Chondrocyte (in vitro differentiated cells): Measurements from ENCODE around the gene CSNK1G1. TPM values are rescaled to one million over a fixed set of nuclear protein-coding genes. Genes with fewer than 3 reads are reported as not detected.

Source experiments
- DNase-seq: peaks from one replicate; pipeline ENCODE4 v3.0.0; 2021; ENCODE audit warnings: mixed read lengths, low spot score
- H3K27ac Mint-ChIP-seq: one replicate; pipeline ENCODE4 v1.8.0; 2021; ENCODE audit warnings: mild to moderate bottlenecking, moderate library complexity, mixed read lengths; ENCODE audit not compliant: unreplicated experiment
- H3K27me3 Mint-ChIP-seq: 2 replicates; pipeline ENCODE4 v1.8.0; 2021; ENCODE audit warnings: low read depth, mixed read lengths
- H3K36me3 Mint-ChIP-seq: 2 replicates; pipeline ENCODE4 v1.8.0; 2021; ENCODE audit warnings: low read depth, mixed read lengths
- H3K4me1 Mint-ChIP-seq: 2 replicates; pipeline ENCODE4 v1.8.0; 2021; ENCODE audit warnings: low read depth, mild to moderate bottlenecking, mixed read lengths
- H3K4me3 Mint-ChIP-seq: one replicate; pipeline ENCODE4 v1.8.0; 2021; ENCODE audit warnings: mild to moderate bottlenecking, moderate library complexity, mixed read lengths; ENCODE audit not compliant: unreplicated experiment
- H3K9me3 Mint-ChIP-seq: 2 replicates; pipeline ENCODE4 v1.8.0; 2021; ENCODE audit warnings: low read depth, mixed read lengths
- total RNA-seq: library from RNA; stranded (reverse); gene quantifications from 3 replicates; pipeline ENCODE4 v1.2.1, GENCODE V29; 2021
- TF ChIP-seq, protein P1 (sequence below): fragments of 200-600 bp; sonication (generic); IDR thresholded peaks from 2 replicates; pipeline ENCODE4 v1.5.0; 2021; ENCODE audit warnings: antibody characterized with exemption, mild to moderate bottlenecking, moderate library complexity

The CSNK1G1 gene
- total RNA-seq, 1 donor from 2014 or later, result 20.1 TPM

DNA sequence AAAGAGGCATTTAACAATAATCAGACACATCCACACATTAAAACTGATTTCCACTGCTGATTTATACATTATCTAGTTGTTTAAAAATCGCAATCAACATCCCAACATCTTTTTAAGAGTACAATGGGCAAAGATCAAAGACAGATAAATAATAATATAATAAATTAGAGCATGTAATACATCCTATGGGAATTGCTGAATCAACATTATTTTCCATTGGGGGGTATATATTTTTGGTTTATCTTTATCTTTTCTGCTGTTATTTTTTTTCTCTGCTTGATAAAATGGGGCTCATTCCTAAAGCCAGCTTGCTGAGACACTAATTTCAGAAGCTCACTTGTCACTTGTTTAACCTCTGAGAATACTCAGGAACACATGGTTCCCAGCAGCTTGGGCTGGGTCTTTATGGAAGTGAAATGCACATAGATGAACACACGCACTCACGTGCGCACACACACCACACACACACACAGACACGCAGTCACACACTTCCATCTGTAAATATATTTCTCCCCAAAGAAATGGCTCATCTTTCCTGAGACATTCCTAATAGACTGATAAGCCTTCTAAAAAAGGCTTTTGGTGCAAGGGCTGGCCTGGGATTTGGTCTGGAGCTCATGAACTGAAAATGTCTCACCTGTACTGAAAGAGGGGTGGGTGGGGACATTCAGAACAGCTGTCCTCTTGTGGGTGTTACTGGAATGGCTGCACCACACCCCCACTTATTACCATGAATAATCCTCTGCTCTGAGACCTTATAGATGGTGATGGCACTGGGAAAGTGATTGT, 189.7 kb downstream of the CSNK1G1 start:
- Mint-ChIP-seq H3K4me1 (peaks cover 25% of the 10 kb centered on the region), H3K27me3 (no peaks in the 10 kb centered on the region), H3K27ac (no peak overlapping the region), H3K9me3 (no peaks in the 10 kb centered on the region), H3K36me3 (peaks cover 12% of the 10 kb centered on the region), H3K4me3 (no peak overlapping the region)
- DNase-seq, result no peak
- TF ChIP-seq, protein P1, sequence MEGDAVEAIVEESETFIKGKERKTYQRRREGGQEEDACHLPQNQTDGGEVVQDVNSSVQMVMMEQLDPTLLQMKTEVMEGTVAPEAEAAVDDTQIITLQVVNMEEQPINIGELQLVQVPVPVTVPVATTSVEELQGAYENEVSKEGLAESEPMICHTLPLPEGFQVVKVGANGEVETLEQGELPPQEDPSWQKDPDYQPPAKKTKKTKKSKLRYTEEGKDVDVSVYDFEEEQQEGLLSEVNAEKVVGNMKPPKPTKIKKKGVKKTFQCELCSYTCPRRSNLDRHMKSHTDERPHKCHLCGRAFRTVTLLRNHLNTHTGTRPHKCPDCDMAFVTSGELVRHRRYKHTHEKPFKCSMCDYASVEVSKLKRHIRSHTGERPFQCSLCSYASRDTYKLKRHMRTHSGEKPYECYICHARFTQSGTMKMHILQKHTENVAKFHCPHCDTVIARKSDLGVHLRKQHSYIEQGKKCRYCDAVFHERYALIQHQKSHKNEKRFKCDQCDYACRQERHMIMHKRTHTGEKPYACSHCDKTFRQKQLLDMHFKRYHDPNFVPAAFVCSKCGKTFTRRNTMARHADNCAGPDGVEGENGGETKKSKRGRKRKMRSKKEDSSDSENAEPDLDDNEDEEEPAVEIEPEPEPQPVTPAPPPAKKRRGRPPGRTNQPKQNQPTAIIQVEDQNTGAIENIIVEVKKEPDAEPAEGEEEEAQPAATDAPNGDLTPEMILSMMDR, result no peak

DNA sequence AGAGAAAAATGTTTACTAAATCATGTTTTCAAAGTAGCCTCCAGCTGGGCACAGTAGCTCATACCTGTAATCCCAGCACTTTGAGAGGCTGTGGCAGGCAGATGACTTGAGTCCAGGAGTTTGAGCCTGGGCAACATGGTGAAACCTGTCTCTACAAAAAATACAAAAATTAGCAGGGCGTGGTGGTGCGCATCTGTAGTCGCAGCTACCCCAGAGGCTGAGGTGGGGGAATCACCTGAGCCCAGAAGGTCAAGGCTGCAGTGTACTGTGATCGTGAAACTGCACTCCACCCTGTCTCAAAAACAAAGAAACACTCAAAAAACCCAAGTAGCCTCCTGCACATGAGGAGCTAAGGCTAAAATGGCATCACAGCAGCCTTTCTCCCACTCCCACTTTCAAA, 191.5 kb downstream of the CSNK1G1 start:
- H3K4me3 Mint-ChIP-seq, result no peak overlapping the region
- no peaks in the 10 kb centered on the region for H3K9me3 Mint-ChIP-seq
- peak overlapping the region; percentile 95 for H3K27ac Mint-ChIP-seq
- H3K27me3 Mint-ChIP-seq, result no peaks in the 10 kb centered on the region
- TF ChIP-seq, protein P1, result no peak
- no peak for DNase-seq
- H3K4me1 Mint-ChIP-seq, result peaks cover 35% of the 10 kb centered on the region
- H3K36me3 Mint-ChIP-seq, result peaks cover 13% of the 10 kb centered on the region

DNA sequence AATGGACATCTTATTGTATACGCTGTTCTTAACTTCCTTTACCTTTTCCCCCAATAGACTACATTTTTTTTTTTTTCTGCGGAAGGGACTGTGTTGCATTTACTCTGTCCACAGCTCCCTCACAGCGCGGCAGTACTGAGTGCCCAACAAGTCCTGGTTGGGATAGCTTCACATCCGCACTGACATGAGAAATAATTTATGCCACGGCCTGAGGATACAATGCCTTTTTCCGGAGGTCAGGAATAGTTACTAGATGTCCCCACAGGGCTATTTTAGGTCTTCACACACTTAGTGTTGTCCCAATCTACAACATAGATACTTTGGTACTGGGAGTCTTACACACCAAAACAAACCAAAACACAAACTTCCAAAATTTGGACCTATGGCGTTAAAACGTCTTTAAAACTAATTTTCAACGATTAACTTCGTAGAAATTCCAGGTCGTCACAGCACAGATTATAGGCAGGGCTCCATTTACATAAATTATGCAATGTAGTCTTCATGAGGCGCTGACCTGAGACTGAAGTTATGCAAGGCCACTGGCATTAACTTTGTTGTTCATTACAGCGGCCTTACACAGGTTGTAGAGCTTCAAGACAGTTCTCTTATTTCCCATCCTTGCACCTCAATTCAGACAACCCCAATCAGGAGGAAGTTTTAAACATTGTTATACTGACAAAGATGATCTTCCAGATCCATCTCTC, 192.2 kb downstream of the CSNK1G1 start:
- H3K36me3 Mint-ChIP-seq, result peaks cover 15% of the 10 kb centered on the region
- no peak for DNase-seq
- TF ChIP-seq, protein P1, result no peak
- H3K9me3 Mint-ChIP-seq, result no peaks in the 10 kb centered on the region
- H3K27me3 Mint-ChIP-seq, result no peaks in the 10 kb centered on the region
- peak overlapping the region; percentile 95 for H3K27ac Mint-ChIP-seq
- peaks cover 38% of the 10 kb centered on the region for H3K4me1 Mint-ChIP-seq
- H3K4me3 Mint-ChIP-seq, result peak overlapping the region; percentile 74

DNA sequence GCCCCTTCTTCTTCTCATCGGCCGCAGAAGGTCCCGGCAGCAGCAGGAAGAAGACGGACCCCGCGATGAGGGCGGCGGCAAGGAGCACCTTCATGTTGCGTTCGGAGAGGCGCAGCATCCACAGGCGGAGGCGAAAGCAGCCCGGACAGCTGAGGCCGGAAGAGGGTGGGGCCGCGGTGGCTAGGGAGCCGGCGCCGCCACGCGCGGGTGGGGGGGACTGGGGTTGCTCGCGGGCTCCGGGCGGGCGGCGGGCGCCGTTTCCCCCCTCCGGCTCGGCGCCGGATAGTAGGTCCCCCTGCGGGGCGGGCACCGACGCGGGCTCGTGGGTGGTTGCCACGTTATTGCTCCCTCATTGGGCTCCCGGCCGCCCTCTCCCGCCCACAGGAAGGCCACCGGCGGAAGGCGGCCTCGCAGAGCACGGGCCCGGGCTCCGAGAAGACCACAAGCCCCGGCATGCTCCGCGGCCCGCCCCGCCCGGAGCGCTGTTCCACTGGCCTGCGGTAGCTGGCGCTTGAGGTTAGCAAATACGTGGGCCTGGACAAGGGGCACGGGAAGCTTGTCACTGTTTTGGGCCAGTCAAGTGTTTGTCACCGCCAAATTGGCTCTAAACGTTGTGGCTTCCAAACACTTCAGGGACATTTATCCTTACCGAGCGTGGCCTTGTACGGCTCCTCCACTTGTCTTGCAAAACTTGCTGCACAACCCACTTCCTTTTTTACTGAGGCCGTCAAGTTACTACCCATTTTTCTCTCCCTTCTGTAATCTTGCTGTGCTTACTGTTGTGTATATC, 192.9 kb downstream of the CSNK1G1 start, which contains the start of gene PPIB:
TSS of gene PPIB (minus strand) at position 154 of the 790 bp plus-strand sequence. CDS start at position 118, 36 bp downstream.
- peaks cover 23% of the 10 kb centered on the region for H3K36me3 Mint-ChIP-seq
- DNase-seq, result peak; percentile 100
- no peaks in the 10 kb centered on the region for H3K27me3 Mint-ChIP-seq
- peak within 1 kb of the TSS; percentile 92 for H3K4me3 Mint-ChIP-seq
- H3K4me1 Mint-ChIP-seq, result peaks cover 43% of the 10 kb centered on the region
- no peaks in the 10 kb centered on the region for H3K9me3 Mint-ChIP-seq
- TF ChIP-seq, protein P1, result peak; percentile 75
- peak within 1 kb of the TSS; percentile 95 for H3K27ac Mint-ChIP-seq

DNA sequence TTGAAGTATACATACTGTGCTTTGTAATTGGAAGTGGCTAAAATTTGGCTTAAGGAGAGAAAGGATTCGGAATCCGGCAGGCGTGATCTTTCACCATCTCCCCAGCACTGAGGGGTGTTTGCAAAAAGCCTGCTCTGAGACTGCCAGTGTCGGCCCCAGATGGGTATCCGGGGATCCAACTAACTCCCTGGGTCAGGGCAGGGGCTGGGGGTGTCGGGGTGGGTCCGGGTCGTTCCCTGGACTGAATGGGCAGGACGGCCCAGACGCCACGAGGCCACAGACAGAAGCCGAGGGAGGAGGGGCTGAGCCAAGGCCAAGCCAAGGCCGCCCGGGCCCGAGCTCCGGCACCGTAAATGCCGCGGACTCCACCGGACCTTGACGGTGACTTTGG, 193.5 kb downstream of the CSNK1G1 start:
- H3K4me3 Mint-ChIP-seq, result peak overlapping the region; percentile 92
- DNase-seq, result no peak
- no peaks in the 10 kb centered on the region for H3K27me3 Mint-ChIP-seq
- TF ChIP-seq, protein P1, result no peak
- no peaks in the 10 kb centered on the region for H3K9me3 Mint-ChIP-seq
- H3K36me3 Mint-ChIP-seq, result peaks cover 29% of the 10 kb centered on the region
- peak overlapping the region; percentile 92 for H3K27ac Mint-ChIP-seq
- H3K4me1 Mint-ChIP-seq, result peaks cover 43% of the 10 kb centered on the region
